Suprapubic skin (tissue), 4 donors: ENCODE data around the gene FUT2. TPM values are rescaled to one million over a fixed set of nuclear protein-coding genes. Genes with fewer than 3 reads are reported as not detected.

Source experiments
- DNase-seq, 2 donors: peaks; one replicate each; pipeline ENCODE4 v3.0.0-alpha.2; 2019; ENCODE audit warnings: low spot score in 2 of 2
- H3K27ac ChIP-seq: fragments of 200-600 bp; sonication (generic); one replicate; pipeline ENCODE4 v1.5.1; 2019
- H3K27me3 ChIP-seq: fragments of 200-600 bp; sonication (generic); one replicate; pipeline ENCODE4 v1.5.1; 2019
- H3K36me3 ChIP-seq: fragments of 200-600 bp; sonication (generic); one replicate; pipeline ENCODE4 v1.5.1; 2019
- H3K4me1 ChIP-seq: fragments of 200-600 bp; sonication (generic); one replicate; pipeline ENCODE4 v1.5.1; 2019
- H3K4me3 ChIP-seq: fragments of 200-600 bp; sonication (generic); one replicate; pipeline ENCODE4 v1.5.1; 2019; ENCODE audit warnings: mild to moderate bottlenecking
- H3K9me3 ChIP-seq: fragments of 200-600 bp; sonication (generic); one replicate; pipeline ENCODE4 v1.5.1; 2019
- CTCF ChIP-seq, 2 donors: fragments of 200-600 bp in 1 of 2; fragments of 450-650 bp in 1 of 2; sonication (generic) in 1 of 2; IDR thresholded peaks; one replicate each; pipeline ENCODE4 v1.5.1; 2016 to 2019; ENCODE audit warnings: antibody characterized with exemption in 2 of 2, mild to moderate bottlenecking in 1 of 2, moderate library complexity in 1 of 2
- EP300 ChIP-seq: sonication (generic); formaldehyde crosslinking; IDR thresholded peaks from one replicate; pipeline ENCODE4 v1.6.1; 2017; ENCODE audit warnings: antibody characterized with exemption
- POLR2A ChIP-seq, 2 donors: fragments of 450-650 bp; IDR thresholded peaks; one replicate each; pipeline ENCODE4 v1.6.1; 2017; ENCODE audit warnings: antibody characterized with exemption in 2 of 2, mild to moderate bottlenecking in 2 of 2, moderate library complexity in 2 of 2
- POLR2AphosphoS5 ChIP-seq, 3 donors: sonication (generic); formaldehyde crosslinking; IDR thresholded peaks; one replicate each; pipeline ENCODE4 v1.6.1; 2017; ENCODE audit warnings: antibody characterized with exemption in 3 of 3
- WGBS: methylation state at CpG from one replicate; pipeline ENCODE4 v1.1.5; 2018; 5-methylcytosine and 5-hydroxymethylcytosine counted together
- total RNA-seq, 4 donors: library from RNA; depleted of rRNA; stranded (reverse); fragments of >200 nt; gene quantifications; one replicate each; pipeline ENCODE4 v1.1.0, GENCODE V29; 2016

Gene FUT2
- total RNA-seq, 4 donors from 2014 or later = 2.1 to 17.4 (median 4.9) TPM

- H3K27ac ChIP-seq = peak overlapping the region; percentile 15
- H3K4me1 ChIP-seq = peaks cover 12% of the 10 kb centered on the region
- H3K4me3 ChIP-seq = no peak overlapping the region
- WGBS = 65% methylated on average over 2 of the region's 2 CpGs
- no peaks in the 10 kb centered on the region for H3K9me3 ChIP-seq
- H3K27me3 ChIP-seq = no peaks in the 10 kb centered on the region
- no peaks in the 10 kb centered on the region for H3K36me3 ChIP-seq
- TF ChIP-seq POLR2A (IDR thresholded peaks at IDR 0.05) (no peak), POLR2AphosphoS5 (IDR thresholded peaks at IDR 0.05) (no peak), EP300 (no peak), CTCF (IDR thresholded peaks at IDR 0.05) (no peak)
- DNase-seq = no peak
These were observed 30.8 kb downstream of the FUT2 start for GRCh38 chr19:48726556-48726955.

GRCh38 chr19:48728911-48729664 lies 33.3 kb downstream of the FUT2 start:
- peak overlapping the region; percentile 37 for H3K4me3 ChIP-seq
- peaks cover 12% of the 10 kb centered on the region for H3K4me1 ChIP-seq
- H3K36me3 ChIP-seq = no peaks in the 10 kb centered on the region
- WGBS = 50% methylated on average over 33 of the region's 77 CpGs
- no peaks in the 10 kb centered on the region for H3K27me3 ChIP-seq
- H3K27ac ChIP-seq = peak overlapping the region; percentile 35
- TF ChIP-seq POLR2A (IDR thresholded peaks at IDR 0.05) = no peak
- no peak for TF ChIP-seq EP300
- TF ChIP-seq CTCF (IDR thresholded peaks at IDR 0.05) = no peak
- no peak for TF ChIP-seq POLR2AphosphoS5 (IDR thresholded peaks at IDR 0.05)
- H3K9me3 ChIP-seq = no peaks in the 10 kb centered on the region
- no peak for DNase-seq

- Histone ChIP-seq H3K4me1 (peaks cover 7% of the 10 kb centered on the region), H3K36me3 (no peaks in the 10 kb centered on the region), H3K9me3 (no peaks in the 10 kb centered on the region), H3K27ac (no peak overlapping the region), H3K27me3 (no peaks in the 10 kb centered on the region), H3K4me3 (no peak overlapping the region)
- DNase-seq = no peak
- no peak for TF ChIP-seq POLR2A (IDR thresholded peaks at IDR 0.05)
- TF ChIP-seq POLR2AphosphoS5 (IDR thresholded peaks at IDR 0.05) = no peak
- no peak for TF ChIP-seq EP300
- no peak for TF ChIP-seq CTCF (IDR thresholded peaks at IDR 0.05)
- 93% methylated on average over 4 of the region's 4 CpGs for WGBS
These were observed 35.7 kb downstream of the FUT2 start for GRCh38 chr19:48731452-48731851.

GRCh38 chr19:48734625-48735024 lies 38.9 kb downstream of the FUT2 start:
- 92% methylated on average over 9 of the region's 9 CpGs for WGBS
- Histone ChIP-seq H3K4me3 (no peak overlapping the region), H3K4me1 (peaks cover 19% of the 10 kb centered on the region), H3K9me3 (no peaks in the 10 kb centered on the region), H3K27me3 (no peaks in the 10 kb centered on the region), H3K36me3 (no peaks in the 10 kb centered on the region), H3K27ac (no peak overlapping the region)
- TF ChIP-seq CTCF (IDR thresholded peaks at IDR 0.05) (no peak), POLR2AphosphoS5 (IDR thresholded peaks at IDR 0.05) (no peak), EP300 (no peak), POLR2A (IDR thresholded peaks at IDR 0.05) (no peak)
- no peak for DNase-seq

GRCh38 chr19:48735031-48735615 lies 39.4 kb downstream of the FUT2 start:
- no peaks in the 10 kb centered on the region for H3K27me3 ChIP-seq
- H3K27ac ChIP-seq = no peak overlapping the region
- WGBS = 36% methylated on average over 20 of the region's 38 CpGs
- no peaks in the 10 kb centered on the region for H3K36me3 ChIP-seq
- TF ChIP-seq POLR2A (IDR thresholded peaks at IDR 0.05) = no peak
- TF ChIP-seq EP300 = no peak
- no peak for TF ChIP-seq CTCF (IDR thresholded peaks at IDR 0.05)
- no peak for TF ChIP-seq POLR2AphosphoS5 (IDR thresholded peaks at IDR 0.05)
- H3K4me1 ChIP-seq = peaks cover 24% of the 10 kb centered on the region
- H3K4me3 ChIP-seq = peak overlapping the region; percentile 28
- no peaks in the 10 kb centered on the region for H3K9me3 ChIP-seq
- DNase-seq = no peak
